Neuronal stem cell (in vitro differentiated cells): ENCODE results near the gene OTOGL.
"Not testable (repeated sequence)": the region's sequence is repeated elsewhere in the genome, so short reads cannot be mapped to it uniquely, and the experiment has no call there.

Experiments used
- DNase-seq: peaks from one replicate; pipeline ENCODE4 v3.0.0-alpha.2; 2013; ENCODE audit warnings: low spot score
- H2AFZ ChIP-seq: one replicate; pipeline ENCODE4 v1.6.1; 2013; ENCODE audit warnings: mild to moderate bottlenecking, low read length, inconsistent platforms
- H2AK5ac ChIP-seq: 2 replicates; pipeline ENCODE4 v1.6.1; 2013; ENCODE audit warnings: low read depth, mild to moderate bottlenecking, inconsistent platforms, low read length, moderate library complexity, mixed read lengths
- H2BK120ac ChIP-seq: 2 replicates; pipeline ENCODE4 v1.6.1; 2013; ENCODE audit warnings: low read depth, mild to moderate bottlenecking, inconsistent platforms, low read length, moderate library complexity, mixed read lengths
- H2BK12ac ChIP-seq: one replicate; pipeline ENCODE4 v1.6.1; 2013; ENCODE audit warnings: low read length, inconsistent platforms
- H2BK15ac ChIP-seq: 2 replicates; pipeline ENCODE4 v1.6.1; 2013; ENCODE audit warnings: mild to moderate bottlenecking, low read length, inconsistent platforms, mixed read lengths
- H2BK5ac ChIP-seq: one replicate; pipeline ENCODE4 v1.6.1; 2013; ENCODE audit warnings: inconsistent platforms, mild to moderate bottlenecking, low read length, moderate library complexity
- H3K14ac ChIP-seq: one replicate; pipeline ENCODE4 v1.6.1; 2013; ENCODE audit warnings: low read length, inconsistent platforms
- H3K18ac ChIP-seq: 2 replicates; pipeline ENCODE4 v1.6.1; 2013; ENCODE audit warnings: low read length, inconsistent platforms
- H3K23ac ChIP-seq: 2 replicates; pipeline ENCODE4 v1.6.1; 2013; ENCODE audit warnings: low read depth, mild to moderate bottlenecking, mixed read lengths, low read length, inconsistent platforms; ENCODE audit not compliant: poor library complexity
- H3K27ac ChIP-seq: replicated peaks from 3 replicates; pipeline ENCODE4 v1.5.1; 2013; ENCODE audit warnings: low read length, inconsistent platforms
- H3K27me3 ChIP-seq, 3 experiments: 2 replicates each; pipeline ENCODE4 v1.6.1; 2013; ENCODE audit warnings: low read length in 3 of 3, mild to moderate bottlenecking in 2 of 3, inconsistent platforms in 1 of 3, low read depth in 1 of 3, mixed read lengths in 1 of 3, moderate library complexity in 1 of 3; ENCODE audit not compliant: control insufficient read depth in 3 of 3, insufficient read depth in 3 of 3
- H3K36me3 ChIP-seq, 2 donors: replicated peaks in 1 of 2; 2 replicates each; pipeline ENCODE4 v1.6.1; 2013; ENCODE audit warnings: low read length in 2 of 2; ENCODE audit not compliant: control insufficient read depth in 2 of 2, insufficient read depth in 2 of 2
- H3K4ac ChIP-seq: 2 replicates; pipeline ENCODE4 v1.6.1; 2013; ENCODE audit warnings: inconsistent platforms, mild to moderate bottlenecking, low read length, moderate library complexity
- H3K4me1 ChIP-seq, 2 donors: 1 replicate in 1 of 2; 2 replicates in 1 of 2; pipeline ENCODE4 v1.6.1; 2013; ENCODE audit warnings: low read length in 2 of 2, low read depth in 1 of 2; ENCODE audit not compliant: control insufficient read depth in 2 of 2, insufficient read depth in 1 of 2
- H3K4me2 ChIP-seq: one replicate; pipeline ENCODE4 v1.6.1; 2013; ENCODE audit warnings: mild to moderate bottlenecking, low read length, inconsistent platforms; ENCODE audit not compliant: insufficient read depth, poor library complexity, severe bottlenecking
- H3K4me3 ChIP-seq, 2 donors: 2 replicates each; pipeline ENCODE4 v1.5.1; 2013; ENCODE audit warnings: low read length in 2 of 2, mild to moderate bottlenecking in 2 of 2, inconsistent platforms in 1 of 2, moderate library complexity in 1 of 2
- H3K79me1 ChIP-seq: one replicate; pipeline ENCODE4 v1.6.1; 2013; ENCODE audit warnings: low read depth, mild to moderate bottlenecking, inconsistent platforms, low read length, moderate library complexity
- H3K9ac ChIP-seq: one replicate; pipeline ENCODE4 v1.6.1; 2013; ENCODE audit warnings: mild to moderate bottlenecking, low read depth, low read length, inconsistent platforms; ENCODE audit not compliant: poor library complexity
- H3K9me3 ChIP-seq, 2 donors: replicated peaks in 1 of 2; 2 replicates each; pipeline versions ENCODE3 to v1.6.1; 2013; ENCODE audit warnings: low read length in 2 of 2, mild to moderate bottlenecking in 2 of 2, inconsistent platforms in 1 of 2, low read depth in 1 of 2, mixed read lengths in 1 of 2, moderate library complexity in 1 of 2; ENCODE audit not compliant: control insufficient read depth in 2 of 2, insufficient read depth in 1 of 2
- H4K8ac ChIP-seq: one replicate; pipeline ENCODE4 v1.6.1; 2013; ENCODE audit warnings: low read depth, mild to moderate bottlenecking, inconsistent platforms, low read length, moderate library complexity
- H4K91ac ChIP-seq: one replicate; pipeline ENCODE4 v1.6.1; 2013; ENCODE audit warnings: low read length, low read depth, mild to moderate bottlenecking, inconsistent platforms; ENCODE audit not compliant: poor library complexity
- WGBS, 2 donors: extraction: QIAGEN DNeasy Blood & Tissue Kit; methylation state at CpG; one replicate each; pipeline ENCODE4 v1.1.7; 2013; ENCODE audit warnings: missing lambda C conversion rate in 2 of 2, mixed read lengths in 1 of 2; ENCODE audit not compliant: insufficient read length in 2 of 2, insufficient replicate concordance in 1 of 2; ENCODE audit errors: extremely low coverage in 2 of 2; 5-methylcytosine and 5-hydroxymethylcytosine counted together

The OTOGL gene

DNA sequence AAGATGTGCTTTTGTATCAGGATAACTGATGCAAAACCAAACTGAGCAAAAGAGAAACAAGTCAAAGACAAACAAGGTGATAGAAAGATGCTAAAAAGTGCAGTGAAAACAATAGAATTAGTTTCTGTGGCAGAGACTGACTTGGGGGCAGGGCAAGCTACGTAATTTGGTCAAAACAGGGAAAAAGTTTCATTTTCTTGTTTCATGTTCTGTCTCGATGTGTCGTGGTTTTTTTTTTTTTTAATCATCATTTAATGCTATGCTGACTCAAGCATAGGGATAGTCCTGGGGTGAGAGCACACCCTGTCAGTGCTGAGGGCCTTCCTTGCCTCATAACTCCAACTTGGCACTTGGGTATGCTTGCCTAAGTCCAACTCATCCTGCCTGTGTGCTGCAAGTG, 200.6 kb downstream of the OTOGL start:
- no peaks in the 10 kb centered on the region for H3K9me3 ChIP-seq
- no peak overlapping the region for H4K8ac ChIP-seq
- H3K4me2 ChIP-seq, result no peak overlapping the region
- no peak overlapping the region for H2BK12ac ChIP-seq
- no peaks in the 10 kb centered on the region for H3K27me3 ChIP-seq
- no peaks in the 10 kb centered on the region for H3K4me1 ChIP-seq
- no peak overlapping the region for H3K4ac ChIP-seq
- H2BK120ac ChIP-seq, result no peak overlapping the region
- no CpG with 5 or more reads among the region's 3 CpGs for WGBS, 2 donors
- H3K4me3 ChIP-seq, result no peak overlapping the region
- H2BK5ac ChIP-seq, result no peak overlapping the region
- H2AK5ac ChIP-seq, result no peak overlapping the region
- no peak overlapping the region for H2AFZ ChIP-seq
- H3K9ac ChIP-seq, result no peak overlapping the region
- DNase-seq, result no peak
- no peak overlapping the region for H3K27ac ChIP-seq
- no peak overlapping the region for H3K18ac ChIP-seq
- no peak overlapping the region for H3K14ac ChIP-seq
- H3K79me1 ChIP-seq, result no peaks in the 10 kb centered on the region
- no peaks in the 10 kb centered on the region for H3K36me3 ChIP-seq
- H4K91ac ChIP-seq, result no peak overlapping the region
- no peak overlapping the region for H2BK15ac ChIP-seq
- no peak overlapping the region for H3K23ac ChIP-seq

DNA sequence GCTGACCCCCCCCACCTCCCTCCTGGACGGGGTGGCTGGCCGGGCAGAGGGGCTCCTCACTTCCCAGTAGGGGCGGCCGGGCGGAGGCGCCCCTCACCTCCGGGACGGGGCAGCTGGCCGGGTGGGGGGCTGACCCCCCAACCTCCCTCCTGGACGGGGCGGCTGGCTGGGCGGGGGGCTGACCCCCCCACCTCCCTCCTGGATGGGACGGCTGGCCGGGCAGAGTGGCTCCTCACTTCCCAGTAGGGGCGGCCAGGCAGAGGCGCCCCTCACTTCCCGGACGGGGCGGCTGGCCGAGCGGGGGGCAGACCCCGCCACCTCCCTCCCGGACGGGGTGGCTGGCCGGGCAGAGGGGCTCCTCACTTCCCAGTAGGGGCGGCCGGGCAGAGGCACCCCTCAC, 208.1 kb downstream of the OTOGL start:
- H3K14ac ChIP-seq, H3K4me2 ChIP-seq, H3K4me1 ChIP-seq, H4K91ac ChIP-seq, H4K8ac ChIP-seq, H3K9me3 ChIP-seq, H3K27ac ChIP-seq, H3K4me3 ChIP-seq, H2BK120ac ChIP-seq, H2AK5ac ChIP-seq, H3K79me1 ChIP-seq, H3K27me3 ChIP-seq, H3K18ac ChIP-seq, H3K36me3 ChIP-seq, H2BK5ac ChIP-seq, H2BK15ac ChIP-seq, H2BK12ac ChIP-seq, H3K23ac ChIP-seq, H2AFZ ChIP-seq, DNase-seq, H3K9ac ChIP-seq, H3K4ac ChIP-seq: not testable (repeated sequence)
- WGBS, 2 donors, result no CpG with 5 or more reads among the region's 27 CpGs

DNA sequence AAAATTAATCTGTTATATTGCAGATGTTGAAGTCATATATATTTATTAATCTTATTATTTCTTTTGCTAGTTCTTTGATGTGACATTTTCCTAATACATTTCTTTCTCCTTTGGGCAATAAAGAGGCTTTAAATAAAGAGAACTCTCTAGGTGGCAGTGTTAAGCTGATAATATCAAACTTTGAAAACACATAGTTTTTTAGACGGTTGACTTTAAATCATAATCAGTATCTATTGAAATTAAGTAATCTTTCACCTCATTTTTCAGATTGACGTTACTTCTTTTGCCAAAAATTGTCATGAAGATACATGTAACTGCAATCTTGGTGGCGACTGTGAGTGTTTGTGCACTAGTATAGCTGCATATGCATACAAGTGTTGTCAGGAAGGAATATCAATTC, 213.9 kb downstream of the OTOGL start:
- Histone ChIP-seq H3K36me3 (no peaks in the 10 kb centered on the region), H4K8ac (no peak overlapping the region), H2BK5ac (no peak overlapping the region), H3K14ac (no peak overlapping the region), H3K79me1 (no peaks in the 10 kb centered on the region), H3K4me1 (no peaks in the 10 kb centered on the region), H3K4me3 (no peak overlapping the region), H4K91ac (no peak overlapping the region), H3K18ac (no peak overlapping the region), H3K9ac (no peak overlapping the region), H3K27me3 (no peaks in the 10 kb centered on the region), H2AFZ (no peak overlapping the region), H3K4me2 (no peak overlapping the region), H3K9me3 (no peaks in the 10 kb centered on the region), H2BK15ac (no peak overlapping the region), H2BK12ac (no peak overlapping the region), H3K27ac (no peak overlapping the region), H2BK120ac (no peak overlapping the region), H2AK5ac (no peak overlapping the region), H3K23ac (no peak overlapping the region), H3K4ac (no peak overlapping the region)
- WGBS, 2 donors, result no CpG with 5 or more reads among the region's 3 CpGs
- no peak for DNase-seq

DNA sequence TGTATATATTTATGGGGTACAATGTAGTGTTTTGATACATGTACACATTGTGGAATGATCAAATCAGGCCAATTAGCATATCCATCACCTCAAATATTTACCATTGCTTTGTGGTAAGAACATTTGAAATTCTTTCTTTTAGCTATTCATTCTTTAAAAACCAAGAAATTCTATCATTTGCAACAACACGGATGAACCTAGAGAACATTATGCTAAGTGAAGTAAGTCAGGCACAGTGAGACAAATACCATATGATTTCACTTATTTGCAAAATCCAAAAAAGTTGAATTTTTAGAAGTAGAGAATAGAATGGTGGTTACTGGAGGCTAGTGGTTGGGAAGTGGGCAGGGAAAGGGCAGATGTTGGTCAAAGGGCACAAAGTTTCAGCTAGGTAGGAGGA, 215.4 kb downstream of the OTOGL start:
- H2AK5ac ChIP-seq, result no peak overlapping the region
- no peak overlapping the region for H3K14ac ChIP-seq
- H3K23ac ChIP-seq, result no peak overlapping the region
- H3K9me3 ChIP-seq, result no peaks in the 10 kb centered on the region
- no peaks in the 10 kb centered on the region for H3K79me1 ChIP-seq
- H2BK15ac ChIP-seq, result no peak overlapping the region
- H3K4ac ChIP-seq, result no peak overlapping the region
- H4K8ac ChIP-seq, result no peak overlapping the region
- H2BK5ac ChIP-seq, result no peak overlapping the region
- H3K18ac ChIP-seq, result no peak overlapping the region
- H3K9ac ChIP-seq, result no peak overlapping the region
- H3K4me1 ChIP-seq, result no peaks in the 10 kb centered on the region
- H3K4me3 ChIP-seq, result no peak overlapping the region
- H3K27ac ChIP-seq, result no peak overlapping the region
- no peak overlapping the region for H2BK12ac ChIP-seq
- WGBS, 2 donors, result no CpG with 5 or more reads among the region's 1 CpG
- no peak overlapping the region for H3K4me2 ChIP-seq
- H4K91ac ChIP-seq, result no peak overlapping the region
- no peaks in the 10 kb centered on the region for H3K27me3 ChIP-seq
- no peak for DNase-seq
- H2BK120ac ChIP-seq, result no peak overlapping the region
- H2AFZ ChIP-seq, result no peak overlapping the region
- H3K36me3 ChIP-seq, result no peaks in the 10 kb centered on the region
